HepG2 (cell line): ENCODE measurements around the gene RAB40C. TPM values are rescaled to one million over a fixed set of nuclear protein-coding genes. Genes with fewer than 3 reads are reported as not detected.

Experiments
- ATF7-NPFF ChIP-seq: sonication (generic); formaldehyde crosslinking; IDR thresholded peaks from 2 replicates; pipeline ENCODE4 v1.8.1; 2023; ENCODE audit warnings: mild to moderate bottlenecking, low read depth, missing genetic modification reagents, moderate library complexity
- EHMT2 ChIP-seq: fragments of 200-600 bp; sonication (generic); IDR thresholded peaks from 2 replicates; pipeline ENCODE4 v1.7.0; 2017; ENCODE audit warnings: antibody characterized with exemption, low read depth, low read length, borderline replicate concordance
- ELK4 ChIP-seq: sonication (generic); formaldehyde crosslinking; IDR thresholded peaks from 2 replicates; pipeline ENCODE4 v1.9.0; 2021; ENCODE audit warnings: missing genetic modification reagents, borderline replicate concordance
- KAT8 ChIP-seq: IDR thresholded peaks from 2 replicates; pipeline ENCODE4 v1.6.1; 2016; ENCODE audit warnings: missing genetic modification reagents, missing compliant biosample characterization
- MBD4 ChIP-seq: IDR thresholded peaks from 2 replicates; pipeline ENCODE4 v1.6.1; 2012; ENCODE audit warnings: low read length, inconsistent platforms, borderline replicate concordance
- MXD3 ChIP-seq: IDR thresholded peaks from 2 replicates; pipeline ENCODE4 v1.6.1; 2016; ENCODE audit warnings: mild to moderate bottlenecking, missing biosample characterization, missing genetic modification reagents
- NFE2L2 ChIP-seq: fragments of 150-350 bp; IDR thresholded peaks from 2 replicates; pipeline ENCODE4 v1.6.1; 2014; ENCODE audit warnings: low read length
- NFIC ChIP-seq: IDR thresholded peaks from 2 replicates; pipeline ENCODE4 v1.6.1; 2012; ENCODE audit warnings: mild to moderate bottlenecking, low read length, inconsistent platforms
- NFKB2 ChIP-seq: sonication (generic); formaldehyde crosslinking; IDR thresholded peaks from 2 replicates; pipeline ENCODE4 v1.4.0; 2020; ENCODE audit warnings: missing genetic modification reagents, borderline replicate concordance
- NFYB ChIP-seq: sonication (generic); formaldehyde crosslinking; IDR thresholded peaks from 2 replicates; pipeline ENCODE4 v1.4.0; 2020; ENCODE audit warnings: missing genetic modification reagents
- SETDB1 ChIP-seq: sonication (generic); formaldehyde crosslinking; IDR thresholded peaks from 2 replicates; pipeline ENCODE4 v1.5.1; 2020; ENCODE audit warnings: missing genetic modification reagents, mild to moderate bottlenecking, borderline replicate concordance
- ZFP41 ChIP-seq: sonication (generic); formaldehyde crosslinking; IDR thresholded peaks from 2 replicates; pipeline ENCODE4 v1.4.0; 2020; ENCODE audit warnings: mild to moderate bottlenecking, missing genetic modification reagents, borderline replicate concordance
- ZNF234 ChIP-seq: sonication (generic); formaldehyde crosslinking; conservative IDR thresholded peaks from 2 replicates; pipeline ENCODE4 v1.5.1; 2020; ENCODE audit warnings: mild to moderate bottlenecking, missing genetic modification reagents
- ZNF275 ChIP-seq: sonication (generic); formaldehyde crosslinking; IDR thresholded peaks from 2 replicates; pipeline ENCODE4 v1.8.0; 2022; ENCODE audit warnings: missing genetic modification reagents, mild to moderate bottlenecking, inconsistent platforms, borderline replicate concordance
- ZNF569 ChIP-seq: sonication (generic); formaldehyde crosslinking; IDR thresholded peaks from 2 replicates; pipeline ENCODE4 v1.5.0; 2020; ENCODE audit warnings: mild to moderate bottlenecking, missing genetic modification reagents, moderate library complexity, borderline replicate concordance
- ZNF749 ChIP-seq: sonication (generic); formaldehyde crosslinking; IDR thresholded peaks from 2 replicates; pipeline ENCODE4 v1.8.0; 2022; ENCODE audit warnings: mild to moderate bottlenecking, missing genetic modification reagents, moderate library complexity, borderline replicate concordance
- ZSCAN21 ChIP-seq: sonication (generic); formaldehyde crosslinking; IDR thresholded peaks from 2 replicates; pipeline ENCODE4 v1.8.0; 2022; ENCODE audit warnings: mild to moderate bottlenecking, missing genetic modification reagents, moderate library complexity, borderline replicate concordance
- polyA plus RNA-seq, 8 experiments: library from polyadenylated mRNA; depleted of rRNA in 3 of 8; stranded (reverse) in 7 of 8; unstranded in 1 of 8; fragments of >200 nt; fragmentation: Illumina TruSeq in 4 of 8; extraction: Trizol in 4 of 8; gene quantifications; 2 replicates each; pipeline versions ENCODE4 v1.2.1 to v1.2.3, GENCODE V29; 2011 to 2016; ENCODE audit warnings: low read depth in 4 of 8, missing spikeins in 1 of 8, mixed read lengths in 1 of 8; ENCODE audit not compliant: insufficient read depth in 1 of 8
- total RNA-seq, 5 experiments: library from RNA; depleted of rRNA; stranded (reverse); fragments of >200 nt; fragmentation: Illumina TruSeq; extraction: Trizol; gene quantifications; 2 replicates each; pipeline ENCODE4 v1.2.3, GENCODE V29; 2016; ENCODE audit warnings: low read depth in 1 of 5
- TF ChIP-seq, protein P1 (sequence below): sonication (generic); formaldehyde crosslinking; IDR thresholded peaks from 2 replicates; pipeline ENCODE4 v1.8.1; 2023; ENCODE audit warnings: mild to moderate bottlenecking, moderate library complexity, missing genetic modification reagents
- TF ChIP-seq, protein P2 (sequence below): sonication (generic); formaldehyde crosslinking; IDR thresholded peaks from 2 replicates; pipeline ENCODE4 v1.8.0; 2022; ENCODE audit warnings: mild to moderate bottlenecking, missing genetic modification reagents, moderate library complexity
- TF ChIP-seq, protein P3 (sequence below): sonication (generic); formaldehyde crosslinking; IDR thresholded peaks from 2 replicates; pipeline ENCODE4 v1.4.0; 2020; ENCODE audit warnings: missing genetic modification reagents, borderline replicate concordance

Gene RAB40C
- total and polyA plus RNA-seq, 2 of the 13 experiments (the other 11 are each of a cell fraction or from before 2014, with no cell fraction given), result 7.7 to 11.5 TPM

GRCh38 chr16:667780-668518, 78.1 kb downstream of the RAB40C start, which contains the start of gene RHOT2 (continued):
- TF ChIP-seq, protein P1, sequence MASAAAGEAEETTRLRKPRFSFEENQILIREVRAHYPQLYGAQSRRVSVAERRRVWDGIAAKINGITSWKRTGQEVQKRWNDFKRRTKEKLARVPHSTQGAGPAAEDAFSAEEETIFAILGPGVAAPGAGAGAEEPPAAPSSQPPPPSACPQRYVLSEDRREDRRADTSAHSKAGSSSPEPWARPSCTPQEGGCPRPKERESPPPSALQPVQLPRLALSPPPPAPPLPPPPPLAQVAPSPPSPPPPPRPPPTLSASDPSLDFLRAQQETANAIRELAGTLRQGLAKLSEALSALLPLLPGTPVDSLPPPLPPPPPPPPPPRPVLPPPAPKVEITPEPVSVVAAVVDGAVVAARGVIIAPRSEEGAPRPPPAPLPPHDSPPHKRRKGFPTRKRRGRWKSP (CRISPR knock-in tag), result peak; percentile 73; the same call in 1 of the 2 replicates
- TF ChIP-seq NFYB (CRISPR knock-in tag) (0 out of 2 replicates have a peak, but pooled peaks have one; percentile 7), NFKB2 (CRISPR knock-in tag) (no peak; the same call in 1 of the 2 replicates), SETDB1 (no peak), ATF7-NPFF (CRISPR knock-in tag) (peak; percentile 86; the same call in 1 of the 2 replicates), ZNF275 (CRISPR knock-in tag) (no peak), EHMT2 (no peak), ZSCAN21 (CRISPR knock-in tag) (peak; percentile 87; the same call in 1 of the 2 replicates), NFE2L2 (no peak), ZFP41 (CRISPR knock-in tag) (no peak), ZNF234 (peak; percentile 77; the same call in 1 of the 2 replicates), MBD4 (no peak), MXD3 (CRISPR knock-in tag) (no peak), ELK4 (no peak; the same call in 1 of the 2 replicates), KAT8 (CRISPR knock-in tag) (peak; percentile 90; the same call in 1 of the 2 replicates), NFIC (no peak), ZNF749 (CRISPR knock-in tag) (no peak), ZNF569 (CRISPR knock-in tag) (no peak)
- TF ChIP-seq, protein P2, sequence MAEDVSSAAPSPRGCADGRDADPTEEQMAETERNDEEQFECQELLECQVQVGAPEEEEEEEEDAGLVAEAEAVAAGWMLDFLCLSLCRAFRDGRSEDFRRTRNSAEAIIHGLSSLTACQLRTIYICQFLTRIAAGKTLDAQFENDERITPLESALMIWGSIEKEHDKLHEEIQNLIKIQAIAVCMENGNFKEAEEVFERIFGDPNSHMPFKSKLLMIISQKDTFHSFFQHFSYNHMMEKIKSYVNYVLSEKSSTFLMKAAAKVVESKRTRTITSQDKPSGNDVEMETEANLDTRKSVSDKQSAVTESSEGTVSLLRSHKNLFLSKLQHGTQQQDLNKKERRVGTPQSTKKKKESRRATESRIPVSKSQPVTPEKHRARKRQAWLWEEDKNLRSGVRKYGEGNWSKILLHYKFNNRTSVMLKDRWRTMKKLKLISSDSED (CRISPR knock-in tag), result no peak
- TF ChIP-seq, protein P3, sequence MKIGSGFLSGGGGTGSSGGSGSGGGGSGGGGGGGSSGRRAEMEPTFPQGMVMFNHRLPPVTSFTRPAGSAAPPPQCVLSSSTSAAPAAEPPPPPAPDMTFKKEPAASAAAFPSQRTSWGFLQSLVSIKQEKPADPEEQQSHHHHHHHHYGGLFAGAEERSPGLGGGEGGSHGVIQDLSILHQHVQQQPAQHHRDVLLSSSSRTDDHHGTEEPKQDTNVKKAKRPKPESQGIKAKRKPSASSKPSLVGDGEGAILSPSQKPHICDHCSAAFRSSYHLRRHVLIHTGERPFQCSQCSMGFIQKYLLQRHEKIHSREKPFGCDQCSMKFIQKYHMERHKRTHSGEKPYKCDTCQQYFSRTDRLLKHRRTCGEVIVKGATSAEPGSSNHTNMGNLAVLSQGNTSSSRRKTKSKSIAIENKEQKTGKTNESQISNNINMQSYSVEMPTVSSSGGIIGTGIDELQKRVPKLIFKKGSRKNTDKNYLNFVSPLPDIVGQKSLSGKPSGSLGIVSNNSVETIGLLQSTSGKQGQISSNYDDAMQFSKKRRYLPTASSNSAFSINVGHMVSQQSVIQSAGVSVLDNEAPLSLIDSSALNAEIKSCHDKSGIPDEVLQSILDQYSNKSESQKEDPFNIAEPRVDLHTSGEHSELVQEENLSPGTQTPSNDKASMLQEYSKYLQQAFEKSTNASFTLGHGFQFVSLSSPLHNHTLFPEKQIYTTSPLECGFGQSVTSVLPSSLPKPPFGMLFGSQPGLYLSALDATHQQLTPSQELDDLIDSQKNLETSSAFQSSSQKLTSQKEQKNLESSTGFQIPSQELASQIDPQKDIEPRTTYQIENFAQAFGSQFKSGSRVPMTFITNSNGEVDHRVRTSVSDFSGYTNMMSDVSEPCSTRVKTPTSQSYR (CRISPR knock-in tag), result peak; percentile 38; the same call in 1 of the 2 replicates
